IMR-90 (cell line): ENCODE measurements around the gene RASGRP3. TPM values are rescaled to one million over a fixed set of nuclear protein-coding genes. Genes with fewer than 3 reads are reported as not detected.

Experiments
- ATAC-seq: fragments of 200-7000 bp; cut with Tn5 transposase; 2 replicates; pipeline ENCODE4 v1.9.1; 2020; ENCODE audit warnings: low read depth, mild to moderate bottlenecking, moderate library complexity
- BruUV-seq: library from RNA; stranded (reverse); fragments of 400-500 nt; replicated peaks from 2 replicates; lab custom pipeline; 2021; lab: Mats Ljungman, UMichigan
- CTCF ChIA-PET: fragments of 300-600 bp; formaldehyde crosslinking; extraction: SDS; loops from one replicate; lab custom pipeline; 2021; ENCODE audit warnings: antibody characterized with exemption; lab: Yijun Ruan, JAX
- POLR2A ChIA-PET: fragments of 300-600 bp; sonication (Branson Sonifier 250); formaldehyde crosslinking; loops from one replicate; lab custom pipeline; 2022; ENCODE audit warnings: antibody characterized with exemption; ENCODE audit not compliant: unreplicated experiment; lab: Charles Lee
- DNase-seq: peaks from one replicate; pipeline ENCODE4 v3.0.0; 2013
- H2AFZ ChIP-seq: replicated peaks from 2 replicates; pipeline ENCODE3; 2013; ENCODE audit warnings: low read length, mild to moderate bottlenecking; ENCODE audit not compliant: poor library complexity
- H2AK5ac ChIP-seq: 2 replicates; pipeline ENCODE4 v1.6.1; 2013; ENCODE audit warnings: low read depth, low read length, inconsistent platforms
- H2AK9ac ChIP-seq: replicated peaks from 2 replicates; pipeline ENCODE3; 2013; ENCODE audit warnings: mild to moderate bottlenecking, low read depth, low read length, moderate library complexity; ENCODE audit not compliant: poor library complexity
- H2BK120ac ChIP-seq: 2 replicates; pipeline ENCODE4 v1.6.1; 2013; ENCODE audit warnings: low read depth, low read length, inconsistent platforms
- H2BK15ac ChIP-seq: 3 replicates; pipeline ENCODE4 v1.6.1; 2013; ENCODE audit warnings: low read depth, low read length, inconsistent platforms
- H2BK20ac ChIP-seq: 2 replicates; pipeline ENCODE4 v1.6.1; 2013; ENCODE audit warnings: low read depth, mild to moderate bottlenecking, inconsistent platforms, low read length, moderate library complexity
- H2BK5ac ChIP-seq: 2 replicates; pipeline ENCODE4 v1.6.1; 2013; ENCODE audit warnings: mild to moderate bottlenecking, low read depth, low read length, inconsistent platforms; ENCODE audit not compliant: poor library complexity, severe bottlenecking
- H3K14ac ChIP-seq: replicated peaks from 2 replicates; pipeline ENCODE4 v1.6.1; 2013; ENCODE audit warnings: low read depth, low read length, inconsistent platforms
- H3K18ac ChIP-seq: 2 replicates; pipeline ENCODE4 v1.6.1; 2013; ENCODE audit warnings: low read depth, low read length, control low read depth
- H3K23ac ChIP-seq: 2 replicates; pipeline ENCODE4 v1.6.1; 2013; ENCODE audit warnings: low read depth, low read length, inconsistent platforms
- H3K27ac ChIP-seq: 2 replicates; pipeline ENCODE4 v1.5.1; 2013; ENCODE audit warnings: mild to moderate bottlenecking, control low read depth, low read length; ENCODE audit not compliant: insufficient read depth
- H3K27me3 ChIP-seq: 2 replicates; pipeline ENCODE4 v1.6.1; 2013; ENCODE audit warnings: low read length; ENCODE audit not compliant: control insufficient read depth, insufficient read depth
- H3K36me3 ChIP-seq: 2 replicates; pipeline ENCODE4 v1.6.1; 2013; ENCODE audit warnings: low read length, mixed read lengths; ENCODE audit not compliant: control insufficient read depth, insufficient read depth
- H3K4ac ChIP-seq: 2 replicates; pipeline ENCODE4 v1.6.1; 2013; ENCODE audit warnings: low read depth, low read length, inconsistent platforms
- H3K4me1 ChIP-seq: 2 replicates; pipeline ENCODE4 v1.6.1; 2013; ENCODE audit warnings: low read length, mixed read lengths; ENCODE audit not compliant: control insufficient read depth, insufficient read depth
- H3K4me2 ChIP-seq: 2 replicates; pipeline ENCODE4 v1.6.1; 2013; ENCODE audit warnings: low read depth, mild to moderate bottlenecking, control low read depth, low read length, moderate library complexity
- H3K4me3 ChIP-seq: 2 replicates; pipeline ENCODE4 v1.5.1; 2013; ENCODE audit warnings: low read depth, mild to moderate bottlenecking, control low read depth, low read length, moderate library complexity; ENCODE audit not compliant: insufficient read depth
- H3K56ac ChIP-seq: 2 replicates; pipeline ENCODE4 v1.6.1; 2013; ENCODE audit warnings: low read length, inconsistent platforms; ENCODE audit not compliant: insufficient read depth; ENCODE audit errors: extremely low read depth
- H3K79me1 ChIP-seq, 2 experiments: 2 replicates each; pipeline ENCODE4 v1.6.1; 2013; ENCODE audit warnings: low read length in 2 of 2, inconsistent platforms in 1 of 2, low read depth in 1 of 2
- H3K9ac ChIP-seq: 2 replicates; pipeline ENCODE4 v1.6.1; 2013; ENCODE audit warnings: low read depth, low read length, control low read depth
- H3K9me1 ChIP-seq: 2 replicates; pipeline ENCODE4 v1.6.1; 2013; ENCODE audit warnings: low read length, inconsistent platforms; ENCODE audit not compliant: insufficient read depth
- H3K9me3 ChIP-seq: 2 replicates; pipeline ENCODE4 v1.6.1; 2013; ENCODE audit warnings: low read length; ENCODE audit not compliant: control insufficient read depth, insufficient read depth
- H4K20me1 ChIP-seq: 2 replicates; pipeline ENCODE4 v1.6.1; 2013; ENCODE audit warnings: low read length, inconsistent platforms; ENCODE audit not compliant: insufficient read depth
- H4K5ac ChIP-seq: 2 replicates; pipeline ENCODE4 v1.6.1; 2013; ENCODE audit warnings: mild to moderate bottlenecking, low read depth, low read length, control low read depth
- H4K8ac ChIP-seq, 2 experiments: 2 replicates each; pipeline ENCODE4 v1.6.1; 2013; ENCODE audit warnings: low read depth in 2 of 2, low read length in 2 of 2, control low read depth in 1 of 2, inconsistent platforms in 1 of 2
- H4K91ac ChIP-seq: 2 replicates; pipeline ENCODE4 v1.6.1; 2013; ENCODE audit warnings: low read depth, low read length, inconsistent platforms; ENCODE audit not compliant: insufficient read depth
- MXI1 ChIP-seq: IDR thresholded peaks from 2 replicates; pipeline ENCODE4 v1.6.1; 2012; ENCODE audit warnings: low read depth, mild to moderate bottlenecking, low read length, moderate library complexity, borderline replicate concordance
- USF2 ChIP-seq: fragments of 150-350 bp; IDR thresholded peaks from 2 replicates; pipeline ENCODE4 v1.6.1; 2017; ENCODE audit warnings: mild to moderate bottlenecking, antibody characterized with exemption, low read length, low read depth
- WGBS, 2 experiments: methylation state at CpG; one replicate each; pipeline versions ENCODE4 v1.1.5 to v1.1.7; 2013; ENCODE audit warnings: missing lambda C conversion rate in 2 of 2; ENCODE audit not compliant: insufficient read length in 1 of 2; ENCODE audit errors: extremely low coverage in 2 of 2; 5-methylcytosine and 5-hydroxymethylcytosine counted together
- dilution Hi-C: fragments of 300-500 bp; cut with HindIII; formaldehyde crosslinking; loops from one replicate; pipeline ENCODE4 v1.14.3; 2018; ENCODE audit warnings: low sequenced_read_pairs; ENCODE audit not compliant: unreplicated experiment
- in situ Hi-C: fragments of 300-500 bp; cut with MboI; formaldehyde crosslinking; loops from 3 replicates; pipeline ENCODE4 v1.14.3; 2019; ENCODE audit warnings: low sequenced_read_pairs, inconsistent platforms, mixed read lengths
- intact Hi-C: fragments of 100-400 bp; cut with micrococcal nuclease; formaldehyde crosslinking; loops from 2 replicates; pipeline ENCODE4 v1.10.0; 2022
- polyA plus RNA-seq, 3 experiments: library from polyadenylated mRNA; depleted of rRNA; stranded (reverse); fragments of >200 nt; gene quantifications; 2 replicates each; pipeline ENCODE4 v1.2.3, GENCODE V29; 2012; ENCODE audit warnings: low replicate concordance in 1 of 3
- total RNA-seq: library from RNA; depleted of rRNA; stranded (reverse); fragments of >200 nt; gene quantifications from 2 replicates; pipeline ENCODE4 v1.2.3, GENCODE V29; 2012

RASGRP3 gene
- total and polyA plus RNA-seq, 2 of the 4 experiments (the other 2 are of a cell fraction), result 1.7 to 3.0 TPM

GRCh38 chr2:33598561-33599174 lies 122.2 kb downstream of the RASGRP3 start:
- Histone ChIP-seq H4K20me1 (peaks cover 6% of the 10 kb centered on the region; the same call in 1 of the 2 replicates), H3K56ac (peak overlapping the region; percentile 71), H3K79me1 (peaks cover 9 to 36% of the 10 kb centered on the region in 2 experiments), H4K5ac (peak overlapping the region; percentile 32; the same call in 1 of the 2 replicates), H3K27ac (peak overlapping the region; percentile 60), H2AFZ (peak overlapping the region; percentile 96), H2AK5ac (peak overlapping the region; percentile 39), H3K4me2 (peak overlapping the region; percentile 92), H2AK9ac (peak overlapping the region; percentile 98), H3K18ac (no peak overlapping the region), H3K4me3 (peak overlapping the region; percentile 66), H2BK15ac (no peak overlapping the region), H3K9ac (peak overlapping the region; percentile 62), H3K36me3 (peaks cover 8% of the 10 kb centered on the region), H2BK20ac (no peak overlapping the region; the same call in 1 of the 2 replicates), H3K9me3 (no peaks in the 10 kb centered on the region), H2BK120ac (peak overlapping the region; percentile 20; the same call in 1 of the 2 replicates), H3K4ac (peak overlapping the region; percentile 91), H2BK5ac (peak overlapping the region; percentile 53), H3K4me1 (peaks cover 6% of the 10 kb centered on the region), H4K91ac (peak overlapping the region; percentile 71), H3K14ac (peak overlapping the region; percentile 92), H3K9me1 (peaks cover 6% of the 10 kb centered on the region; the same call in 1 of the 2 replicates), H4K8ac (peak overlapping the region; percentile 17 to 86; a peak in 3 of 4 replicates), H3K27me3 (no peaks in the 10 kb centered on the region), H3K23ac (peak overlapping the region; percentile 92)
- POLR2A ChIA-PET, result no interaction called here
- TSS peak; percentile 60 for BruUV-seq
- peak; percentile 18 for ATAC-seq
- dilution Hi-C loops, result no loop called here
- CTCF ChIA-PET, result no interaction called here
- TF ChIP-seq USF2, result no peak
- TF ChIP-seq MXI1, result peak; percentile 36; the same call in 1 of the 2 replicates
- 0% methylated on average over 9 of the region's 23 CpGs; no CpG with 5 or more reads in 1 of the 2 experiments for whole genome bisulfite sequencing, 2 experiments
- DNase-seq, result peak; percentile 56
- intact Hi-C loops, result no loop called here
- in situ Hi-C loops, result no loop called here
